GM12891 (cell line): ENCODE results near the gene ITSN1.

Experiments
- DNase-seq: peaks from one replicate; pipeline ENCODE4 v3.0.0; 2011; ENCODE audit warnings: low spot score; ENCODE audit not compliant: insufficient read length
- FAIRE-seq: peaks from 2 replicates; lab custom pipeline; 2011; peaks lifted over from hg19 to GRCh38; lab: Jason Lieb, UNC
- PAX5 ChIP-seq: IDR thresholded peaks from 2 replicates; pipeline ENCODE4 v1.6.1; 2011; ENCODE audit warnings: low read length, moderate library complexity, mild to moderate bottlenecking; ENCODE audit not compliant: insufficient read depth, severe bottlenecking
- POLR2A ChIP-seq: IDR thresholded peaks from 2 replicates; pipeline ENCODE4 v1.6.1; 2011; ENCODE audit warnings: low read depth, low read length, control low read depth
- POLR2AphosphoS5 ChIP-seq: IDR thresholded peaks from 2 replicates; pipeline ENCODE4 v1.6.1; 2011; ENCODE audit warnings: low read depth, low read length, control low read depth
- POU2F2 ChIP-seq: IDR thresholded peaks from 2 replicates; pipeline ENCODE4 v1.6.1; 2011; ENCODE audit warnings: low read depth, mild to moderate bottlenecking, control low read depth, low read length, moderate library complexity
- SPI1 ChIP-seq: IDR thresholded peaks from 2 replicates; pipeline ENCODE4 v1.6.1; 2011; ENCODE audit warnings: low read depth, low read length, control low read depth
- TAF1 ChIP-seq: IDR thresholded peaks from 2 replicates; pipeline ENCODE4 v1.6.1; 2011; ENCODE audit warnings: low read depth, low read length, control low read depth

The ITSN1 gene

GRCh38 chr21:33850985-33851384 lies 208.7 kb downstream of the ITSN1 start:
- TF ChIP-seq POLR2A (no peak), POU2F2 (no peak), POLR2AphosphoS5 (no peak), PAX5 (no peak), TAF1 (no peak), SPI1 (no peak)
- DNase-seq, result no peak
- no peak for FAIRE-seq

- TF ChIP-seq SPI1, result no peak
- no peak for TF ChIP-seq POLR2AphosphoS5
- no peak for TF ChIP-seq POLR2A
- no peak for TF ChIP-seq PAX5
- TF ChIP-seq TAF1, result no peak
- no peak for TF ChIP-seq POU2F2
- DNase-seq, result no peak
- FAIRE-seq, result no peak
Observed at GRCh38 chr21:33852485-33852884, 210.2 kb downstream of the ITSN1 start.

- FAIRE-seq (no peak), DNase-seq (no peak)
- no peak for TF ChIP-seq POU2F2
- no peak for TF ChIP-seq POLR2AphosphoS5
- no peak for TF ChIP-seq SPI1
- TF ChIP-seq POLR2A, result no peak
- TF ChIP-seq PAX5, result no peak
- TF ChIP-seq TAF1, result no peak
Observed at GRCh38 chr21:33854604-33855003, 212.3 kb downstream of the ITSN1 start.

GRCh38 chr21:33855190-33855589 lies 212.9 kb downstream of the ITSN1 start:
- TF ChIP-seq SPI1 (no peak), POLR2A (no peak), POLR2AphosphoS5 (no peak), TAF1 (no peak), POU2F2 (no peak), PAX5 (no peak)
- no peak for DNase-seq
- no peak for FAIRE-seq

GRCh38 chr21:33856893-33857527 lies 214.7 kb downstream of the ITSN1 start:
- FAIRE-seq (no peak), DNase-seq (no peak)
- TF ChIP-seq TAF1 (no peak), PAX5 (no peak), SPI1 (no peak)

- FAIRE-seq (no peak), DNase-seq (no peak)
- TF ChIP-seq POLR2AphosphoS5, result no peak
- no peak for TF ChIP-seq PAX5
- no peak for TF ChIP-seq POU2F2
- no peak for TF ChIP-seq TAF1
- no peak for TF ChIP-seq SPI1
- TF ChIP-seq POLR2A, result no peak
Observed at GRCh38 chr21:33857846-33858666, 215.8 kb downstream of the ITSN1 start.

GRCh38 chr21:33858667-33859372 lies 216.5 kb downstream of the ITSN1 start:
- DNase-seq (no peak), FAIRE-seq (no peak)
- TF ChIP-seq POLR2A, result no peak
- TF ChIP-seq SPI1, result no peak
- TF ChIP-seq POU2F2, result no peak
- no peak for TF ChIP-seq PAX5
- TF ChIP-seq POLR2AphosphoS5, result no peak
- TF ChIP-seq TAF1, result no peak

- no peak for TF ChIP-seq POLR2AphosphoS5
- TF ChIP-seq POU2F2, result no peak
- no peak for TF ChIP-seq TAF1
- TF ChIP-seq PAX5, result no peak
- no peak for TF ChIP-seq SPI1
- TF ChIP-seq POLR2A, result no peak
- DNase-seq, result no peak
- no peak for FAIRE-seq
Observed at GRCh38 chr21:33859373-33860102, 217.2 kb downstream of the ITSN1 start.

GRCh38 chr21:33860332-33860879 lies 218.1 kb downstream of the ITSN1 start:
- FAIRE-seq (no peak), DNase-seq (no peak)
- TF ChIP-seq TAF1 (no peak), SPI1 (no peak), POLR2AphosphoS5 (no peak), POU2F2 (no peak), PAX5 (no peak), POLR2A (no peak)
